Stimulated activated CD8-positive, alpha-beta memory T cell treated with anti-CD3 and anti-CD28 coated beads, Interleukin-12 subunit alpha, Interleukin-12 subunit beta, amount 100 ng/mL, for 4 hours (primary cell): ENCODE results near the gene SCLT1.
"Not testable (repeated sequence)": the region's sequence is repeated elsewhere in the genome, so short reads cannot be mapped to it uniquely, and the experiment has no call there.

Experiments used
- DNase-seq: peaks from one replicate; pipeline ENCODE4 v3.0.0-alpha.2; 2020; ENCODE audit warnings: low read depth

The SCLT1 gene

DNA sequence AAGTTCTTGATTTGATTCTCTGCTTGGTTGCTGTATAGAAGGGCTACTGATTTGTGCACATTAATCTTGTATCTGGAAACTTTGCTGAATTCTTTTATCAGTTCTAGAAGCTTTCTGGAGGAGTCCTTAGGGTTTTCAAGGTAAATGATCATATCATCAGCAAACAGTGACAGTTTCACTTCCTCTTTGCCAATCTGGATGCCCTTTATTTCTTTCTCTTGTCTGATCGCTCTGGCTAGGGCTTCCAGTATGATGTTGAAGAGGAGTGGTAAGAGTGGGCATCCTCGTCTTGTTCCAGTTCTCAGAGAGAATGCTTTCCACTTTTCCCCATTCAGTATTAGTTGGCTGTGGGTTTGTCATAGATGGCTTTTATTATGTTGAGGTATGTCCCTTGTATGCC lies 23.8 kb downstream of the SCLT1 start:
- not testable (repeated sequence) for DNase-seq

DNA sequence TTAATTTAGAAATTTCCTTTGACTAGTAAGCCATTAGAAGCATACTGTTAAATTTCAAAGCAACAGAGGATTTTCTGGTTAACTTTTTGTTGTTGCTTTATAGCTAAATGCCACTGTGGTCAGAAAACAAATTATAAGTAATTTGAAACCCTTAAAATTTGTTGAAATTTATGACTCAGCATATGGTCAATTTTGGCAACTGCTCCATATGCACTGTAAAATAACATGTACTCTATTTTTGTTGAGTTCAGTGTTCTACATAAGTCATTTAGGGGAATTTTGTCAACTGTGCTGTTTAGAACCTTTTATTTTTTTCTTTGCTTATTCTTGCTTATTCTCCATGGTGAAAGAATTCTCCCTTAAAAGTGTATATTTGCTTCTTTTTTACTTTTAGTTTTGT lies 28.6 kb downstream of the SCLT1 start:
- no peak for DNase-seq

DNA sequence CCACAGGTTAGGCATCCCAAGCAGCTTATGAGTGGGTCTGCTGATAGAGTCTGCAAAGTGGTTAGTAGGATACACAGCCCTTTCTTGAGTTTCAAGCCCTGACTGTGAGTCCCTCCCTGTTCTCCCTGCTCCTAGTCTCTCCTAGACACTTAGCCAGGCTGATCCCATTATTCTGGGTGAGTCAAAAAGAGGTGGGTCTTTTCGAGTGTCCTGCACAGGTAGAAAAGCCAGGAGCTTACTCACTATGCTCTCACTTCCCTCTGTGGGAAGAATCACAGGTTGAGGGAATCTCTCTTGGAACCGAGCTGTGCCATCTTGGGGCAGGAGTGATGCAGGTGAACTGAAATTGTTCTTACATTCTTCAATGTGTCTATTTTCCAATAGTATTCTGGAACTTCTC lies 29.7 kb downstream of the SCLT1 start:
- no peak for DNase-seq

DNA sequence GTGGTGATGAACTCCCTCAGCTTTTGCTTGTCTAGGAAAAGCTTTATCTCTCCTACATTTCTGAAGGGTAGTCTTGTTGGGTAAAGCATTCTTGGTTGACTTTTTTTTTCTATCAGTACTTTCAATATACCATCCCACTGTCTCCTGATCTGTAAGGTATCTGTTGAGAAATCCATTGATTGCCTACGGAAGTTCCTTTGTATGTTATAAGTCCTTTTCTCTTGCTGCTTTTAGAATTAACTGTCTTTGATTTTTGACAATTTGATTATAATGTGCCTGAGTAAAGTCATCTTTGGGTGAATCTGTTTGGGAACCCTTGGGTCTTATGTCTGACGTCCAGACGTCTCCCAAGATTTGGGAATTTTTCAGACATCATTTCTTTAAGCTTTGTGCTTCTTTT lies 30.8 kb downstream of the SCLT1 start:
- DNase-seq = no peak

DNA sequence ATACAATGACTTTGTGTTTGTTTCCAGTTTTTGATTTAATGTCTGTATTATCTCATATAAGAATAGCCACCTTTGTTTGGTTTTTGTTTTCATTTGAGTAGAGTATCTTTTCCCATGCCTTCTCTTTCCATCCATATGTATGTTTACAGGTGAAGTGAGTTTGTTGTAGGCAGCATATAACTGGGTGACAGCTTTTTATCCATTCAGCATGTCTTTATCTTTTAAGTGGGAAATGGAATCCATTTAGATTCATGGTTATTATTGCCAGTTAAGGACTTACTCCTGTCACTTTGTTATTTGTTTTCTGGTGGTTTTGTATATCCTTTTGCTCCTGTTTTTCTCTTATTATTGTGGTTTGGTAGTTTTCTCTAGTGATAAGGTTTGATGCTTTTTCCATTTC lies 34.3 kb downstream of the SCLT1 start:
- DNase-seq = no peak

DNA sequence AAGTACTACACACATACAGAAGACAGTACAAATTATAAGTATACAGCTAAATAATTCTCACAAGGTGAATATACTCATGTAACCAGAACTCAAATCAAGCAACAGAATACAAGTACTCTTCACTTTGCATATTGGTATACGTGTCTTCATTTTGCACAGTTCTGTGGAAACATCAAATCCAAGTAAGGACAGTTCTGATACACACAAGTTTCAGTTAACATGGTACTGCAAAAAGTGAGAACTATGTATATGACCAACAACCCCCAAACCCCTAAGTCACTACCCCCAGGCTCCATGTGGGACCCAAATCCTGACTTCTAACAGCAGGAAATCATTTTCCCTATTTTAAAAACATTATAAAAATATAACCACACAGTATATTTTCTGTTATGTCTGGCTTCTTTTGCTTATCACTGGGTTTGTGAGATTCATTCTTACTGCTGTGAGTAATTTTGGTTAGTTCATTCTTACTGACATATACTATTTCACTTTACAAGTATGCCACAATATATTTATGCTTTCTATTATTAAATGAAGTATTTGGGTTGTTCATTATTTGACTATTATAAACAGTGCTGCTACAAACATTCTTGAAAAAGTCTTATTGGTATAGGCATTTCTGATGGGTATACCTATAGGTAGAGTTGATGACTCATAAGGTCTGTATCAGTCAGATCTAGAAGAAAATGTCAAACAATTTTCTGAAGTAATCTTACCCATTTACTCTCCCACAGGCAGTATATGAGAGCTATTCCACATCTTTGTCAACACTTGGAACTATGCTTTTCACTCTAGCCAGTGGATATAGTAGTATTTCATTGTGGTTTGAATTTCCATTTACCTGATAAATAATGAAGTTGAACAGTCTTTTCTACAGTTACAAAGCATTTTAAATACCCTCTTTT lies 47.0 kb downstream of the SCLT1 start:
- no peak for DNase-seq

DNA sequence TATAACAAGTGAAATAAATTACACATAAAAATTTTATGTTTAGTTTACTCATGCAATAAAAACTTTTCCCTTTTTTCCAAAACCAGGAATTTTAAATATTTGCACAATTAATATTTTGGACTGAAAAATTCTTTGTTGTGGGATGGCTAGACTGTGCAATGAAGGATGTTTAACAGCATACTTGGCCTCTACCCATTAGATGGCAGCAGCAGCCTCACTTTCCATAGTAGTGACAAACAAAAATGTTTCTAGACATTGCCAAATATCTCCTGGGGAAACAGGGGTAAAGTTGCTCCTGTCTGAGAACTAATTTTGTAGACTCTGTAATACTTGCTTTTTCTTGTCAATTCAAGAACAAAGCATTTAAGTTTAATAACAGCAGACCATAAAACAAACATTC lies 49.8 kb downstream of the SCLT1 start:
- no peak for DNase-seq

DNA sequence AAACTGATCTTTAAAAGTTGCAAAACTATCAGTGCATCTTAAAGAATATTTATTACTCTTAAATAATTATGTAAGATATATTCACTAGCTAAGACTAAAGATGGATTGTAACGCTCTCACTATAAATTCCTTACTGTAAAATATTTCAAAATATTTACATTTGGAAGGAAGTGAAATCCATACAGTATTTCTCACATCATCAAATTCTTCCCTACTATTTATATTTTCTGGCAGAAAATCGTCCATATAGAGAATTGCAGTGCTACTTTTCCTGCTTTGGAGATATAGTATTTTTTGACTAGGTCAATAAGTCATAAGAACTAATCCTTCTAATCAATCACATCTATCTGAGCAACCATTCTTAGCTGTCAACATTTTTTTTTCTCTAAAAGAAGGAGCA lies 52.9 kb downstream of the SCLT1 start:
- DNase-seq = no peak

DNA sequence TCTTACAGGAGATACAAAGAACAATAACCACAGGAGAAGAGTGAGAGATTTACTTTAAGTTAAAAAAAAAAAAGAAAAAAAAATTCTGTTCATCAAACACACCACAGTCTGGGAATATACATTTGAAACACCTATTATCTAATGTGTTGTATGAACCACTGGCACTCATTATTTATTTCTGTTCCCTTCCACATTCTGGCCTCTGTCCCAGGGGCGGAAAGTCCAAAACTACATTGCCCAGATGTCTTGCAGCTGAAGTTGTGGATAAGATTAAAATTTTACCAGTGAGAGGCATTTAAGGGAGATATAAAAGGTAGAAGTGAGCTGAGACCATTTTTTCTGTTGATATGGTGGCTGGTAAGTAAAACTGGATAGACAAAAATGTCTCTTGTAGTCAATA lies 56.2 kb downstream of the SCLT1 start:
- DNase-seq = no peak

DNA sequence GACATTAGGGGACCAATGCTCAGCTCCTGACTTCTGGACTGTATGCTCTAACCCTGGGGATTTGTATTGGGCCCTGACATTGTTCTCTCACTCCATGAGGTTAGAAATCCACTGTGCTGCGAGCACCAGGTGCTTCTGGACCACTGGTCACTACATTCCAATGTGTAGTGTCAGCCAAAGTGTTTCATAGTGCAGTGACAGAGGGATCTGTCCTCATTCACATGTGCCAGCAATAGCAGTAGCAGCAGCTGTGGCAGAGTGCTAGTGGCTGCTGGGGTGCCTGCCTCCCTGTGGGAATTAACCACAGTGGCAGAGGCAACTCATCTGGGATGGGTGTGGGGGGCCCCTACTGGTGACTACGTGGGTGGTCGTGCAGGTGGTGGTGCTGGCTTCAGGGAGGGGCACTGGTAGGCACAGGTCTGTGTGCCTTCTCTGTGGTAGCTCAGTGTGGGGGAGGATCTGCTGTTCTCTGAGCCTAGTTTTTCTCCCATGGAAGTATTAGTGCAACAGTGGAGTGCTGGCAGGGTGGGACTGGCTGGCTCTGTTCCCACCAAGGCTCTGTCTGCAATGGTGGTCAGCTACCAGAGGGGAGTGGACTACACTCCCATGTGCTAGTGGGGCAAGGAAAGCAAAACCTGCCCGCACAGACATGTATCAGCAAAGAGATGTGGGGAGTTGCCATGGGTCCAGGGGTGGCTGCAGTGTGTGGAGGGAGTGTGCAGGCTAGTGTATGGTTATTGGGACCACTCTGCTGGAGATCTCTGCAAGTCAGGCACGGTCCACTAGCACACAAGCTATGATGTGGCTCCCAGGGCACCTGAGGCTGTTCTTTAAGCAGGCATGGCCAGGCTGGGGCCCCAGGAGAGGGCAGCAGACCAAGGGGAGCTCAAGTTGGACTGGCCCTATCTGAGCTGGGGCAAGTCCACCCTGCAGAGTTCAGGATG lies 78.5 kb downstream of the SCLT1 start:
- no peak for DNase-seq

DNA sequence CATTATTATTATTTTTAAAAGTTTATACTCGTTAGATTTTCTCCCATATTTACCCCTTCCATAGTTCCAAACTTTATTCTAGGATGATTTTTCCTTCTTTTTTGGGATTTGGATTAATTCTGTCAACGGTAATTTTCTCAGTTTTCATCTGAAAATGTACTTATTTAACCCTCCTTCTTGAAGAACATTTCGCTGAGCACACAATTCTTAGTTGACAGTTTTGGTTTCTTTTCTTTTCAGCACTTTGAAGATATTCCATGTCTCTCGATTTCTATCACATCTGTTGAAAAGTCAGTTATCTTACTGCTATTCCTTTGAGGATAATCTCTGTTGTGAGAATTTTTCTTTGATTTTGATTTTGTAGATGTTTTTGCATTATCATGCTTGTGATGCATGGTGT lies 85.2 kb downstream of the SCLT1 start:
- DNase-seq = no peak

DNA sequence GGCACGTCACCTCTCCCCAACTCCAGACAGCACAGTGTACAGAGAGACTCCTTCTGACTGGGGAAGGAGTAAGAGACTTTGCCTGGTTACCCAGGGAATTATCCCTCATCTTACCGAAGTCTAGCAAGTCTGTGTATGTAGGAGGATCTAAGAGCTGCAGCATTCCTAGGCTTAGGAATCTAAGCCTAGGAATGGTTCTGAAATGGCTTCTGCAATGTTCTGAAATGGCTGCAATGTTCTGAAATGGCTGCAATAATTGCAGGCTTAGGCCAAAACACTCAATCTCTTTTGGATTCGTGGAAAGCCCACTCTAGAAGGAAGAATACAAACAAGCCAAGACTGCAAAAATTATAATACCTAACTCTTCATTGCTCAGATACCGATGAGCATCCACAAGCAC lies 106.4 kb downstream of the SCLT1 start:
- DNase-seq = no peak

DNA sequence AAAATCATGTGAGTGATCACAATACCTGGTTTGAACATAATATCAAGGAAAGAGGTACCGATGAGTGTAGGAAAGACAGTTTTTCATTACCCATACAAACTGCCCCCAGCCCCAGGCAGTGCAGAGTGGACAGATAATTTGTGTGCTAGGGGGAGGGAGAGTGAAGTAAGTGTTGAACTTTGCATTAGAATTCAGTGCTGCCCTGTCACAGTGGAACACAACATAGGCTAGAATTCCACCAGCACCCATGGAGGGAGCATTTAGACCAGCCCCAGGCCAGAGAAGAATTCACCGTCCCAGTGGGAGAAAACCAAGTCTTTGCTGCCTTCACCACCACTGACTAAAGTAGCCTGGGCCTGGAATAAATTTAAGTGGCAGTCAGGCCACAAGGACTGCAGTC lies 107.3 kb downstream of the SCLT1 start:
- DNase-seq = no peak

DNA sequence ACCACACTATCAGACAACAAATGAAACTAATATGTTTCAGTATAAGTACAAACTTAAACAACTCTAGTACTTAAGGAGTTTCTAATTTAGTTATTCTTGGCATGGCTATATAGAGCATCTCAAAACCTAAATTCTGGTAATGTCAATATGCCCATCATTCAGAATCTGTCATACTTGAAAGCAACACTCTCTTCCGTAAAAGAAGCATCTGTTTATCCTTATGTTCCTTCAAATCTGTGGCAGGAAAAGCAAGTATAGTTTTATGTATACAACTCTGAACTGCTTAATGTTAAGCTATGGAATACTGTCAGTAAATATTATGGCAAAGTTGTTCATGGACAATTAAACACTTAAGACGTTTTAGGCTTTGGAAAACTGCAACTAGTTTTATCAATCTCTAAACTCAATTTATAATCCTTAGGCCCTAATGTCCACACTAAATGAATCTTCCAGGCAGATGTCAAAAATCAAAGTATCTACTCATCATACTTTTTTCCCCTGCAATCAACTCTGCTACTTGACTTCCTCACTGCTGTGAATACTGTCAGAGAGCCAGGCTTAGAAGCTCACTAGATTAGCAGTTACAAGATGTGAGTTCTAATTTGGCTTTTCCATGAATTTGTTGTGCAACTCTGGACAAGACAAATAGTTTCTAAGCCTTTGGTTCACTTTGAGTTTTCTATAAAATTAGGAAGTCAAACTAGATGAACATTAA lies 109.4 kb downstream of the SCLT1 start:
- no peak for DNase-seq

DNA sequence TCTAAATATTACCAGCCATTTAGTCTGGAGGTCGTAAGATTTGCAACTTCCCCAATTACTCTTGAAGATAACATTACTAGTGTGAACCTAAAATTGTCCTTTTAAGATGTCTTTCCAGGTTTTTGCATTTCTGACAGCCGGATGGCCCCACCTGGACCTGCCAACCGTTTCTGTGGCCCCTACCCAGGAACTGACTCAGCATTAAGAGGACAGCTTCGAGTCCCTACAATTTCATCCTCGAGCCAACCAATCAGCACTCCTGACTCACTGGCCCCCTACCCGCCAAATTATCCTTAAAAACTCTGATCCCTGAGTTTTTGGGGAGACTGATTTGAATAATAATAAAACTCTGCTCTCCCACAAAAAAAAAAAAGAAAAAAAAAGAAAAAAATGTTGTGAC lies 112.0 kb downstream of the SCLT1 start:
- DNase-seq = no peak

DNA sequence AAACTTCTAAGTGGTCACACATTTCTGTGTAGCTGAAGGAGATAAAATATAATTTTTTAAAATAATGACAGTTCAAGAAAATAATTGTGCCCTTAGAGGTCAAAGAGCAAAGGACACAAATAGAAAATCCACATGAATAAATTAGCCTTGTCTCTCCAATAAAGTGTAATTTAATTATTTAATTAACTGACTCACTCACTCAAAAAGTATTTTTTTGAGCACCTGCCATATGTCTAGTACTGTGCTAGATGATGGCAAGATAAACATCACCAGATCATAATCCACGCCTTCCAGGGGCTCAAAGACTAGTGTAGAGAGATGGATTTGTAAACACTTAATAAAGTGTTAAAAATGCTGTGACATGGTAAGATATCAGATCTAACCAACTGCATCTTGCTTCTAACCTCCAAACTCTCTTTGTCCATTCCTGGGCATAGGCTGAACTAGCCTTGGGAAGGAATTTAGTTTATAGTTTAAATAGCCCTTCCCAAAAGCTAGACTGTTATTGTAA lies 112.5 kb downstream of the SCLT1 start:
- DNase-seq = no peak

DNA sequence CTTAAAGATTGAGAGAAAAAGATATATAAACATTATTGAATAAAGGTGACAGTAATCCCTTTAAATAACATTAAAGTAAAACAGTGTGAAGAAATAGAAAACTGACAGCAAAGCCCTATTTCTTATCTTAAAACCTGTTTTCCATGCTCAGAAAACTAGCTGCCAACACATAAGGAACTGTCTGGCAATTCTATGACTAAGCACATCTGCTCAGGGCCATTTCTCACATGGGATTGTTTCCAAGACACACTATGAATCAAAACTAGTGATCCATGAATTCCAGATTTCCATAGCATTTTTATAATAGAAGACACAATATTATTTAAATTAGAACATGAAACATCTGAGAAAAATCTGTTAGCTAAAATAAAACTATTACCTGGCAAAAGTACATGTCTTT lies 113.4 kb downstream of the SCLT1 start:
- DNase-seq = no peak

DNA sequence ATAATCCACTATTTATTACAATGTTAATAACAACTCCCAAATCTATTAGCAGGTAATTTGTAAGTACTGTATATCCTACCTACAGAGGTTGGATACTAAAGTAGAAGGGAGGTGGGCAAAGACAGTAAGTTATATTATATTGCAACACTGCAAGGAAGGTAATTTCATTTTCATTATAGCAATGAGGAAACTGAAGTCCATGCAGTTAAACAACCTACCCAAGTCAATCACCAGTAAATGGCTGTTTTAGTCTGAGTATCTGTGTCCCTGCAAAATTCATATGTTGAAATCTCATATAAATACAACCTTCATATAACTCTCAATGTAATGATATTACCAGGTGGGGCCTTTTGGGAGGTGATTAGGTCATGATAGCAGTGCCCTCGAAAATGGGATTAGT lies 114.4 kb downstream of the SCLT1 start:
- no peak for DNase-seq

DNA sequence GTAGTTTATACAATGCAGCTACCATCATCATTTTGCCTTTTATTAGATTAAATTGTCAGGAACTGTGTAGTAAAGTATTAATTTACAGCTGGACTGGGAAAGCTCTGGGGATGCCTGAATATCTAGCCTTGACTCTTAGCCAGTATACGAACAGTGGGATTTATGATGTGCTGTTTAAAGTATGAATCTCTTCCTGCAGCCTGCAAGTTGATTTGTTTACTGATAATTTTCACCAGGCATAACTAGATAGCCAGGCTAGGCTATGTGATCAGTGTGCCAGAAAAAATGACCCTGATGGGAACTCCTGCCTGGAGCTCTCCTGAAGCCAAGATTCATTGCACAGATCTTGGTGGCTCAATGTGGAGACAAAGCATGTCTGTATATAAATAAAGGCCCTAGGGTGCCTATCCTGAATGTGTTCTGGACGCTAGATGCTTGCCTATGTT lies 119.2 kb downstream of the SCLT1 start:
- DNase-seq = no peak

DNA sequence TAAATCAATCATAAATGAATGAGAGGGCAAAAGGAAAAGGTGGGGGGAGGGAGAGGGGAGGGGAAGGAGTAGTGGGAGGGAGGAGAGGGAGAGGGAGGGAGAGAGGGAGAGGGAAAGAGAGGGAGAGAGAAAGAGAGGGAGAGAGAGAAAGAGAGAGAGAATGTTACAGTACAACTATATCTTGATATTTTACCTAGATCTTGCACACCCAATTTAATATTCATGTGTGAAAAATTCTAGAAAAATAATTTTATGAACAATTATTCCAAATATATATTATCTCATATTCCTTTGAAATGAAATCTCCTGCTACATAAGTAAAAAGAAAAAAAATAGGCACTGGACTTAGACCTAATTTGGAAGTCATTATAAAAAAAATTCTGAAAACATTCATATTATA lies 120.0 kb downstream of the SCLT1 start:
- no peak for DNase-seq

DNA sequence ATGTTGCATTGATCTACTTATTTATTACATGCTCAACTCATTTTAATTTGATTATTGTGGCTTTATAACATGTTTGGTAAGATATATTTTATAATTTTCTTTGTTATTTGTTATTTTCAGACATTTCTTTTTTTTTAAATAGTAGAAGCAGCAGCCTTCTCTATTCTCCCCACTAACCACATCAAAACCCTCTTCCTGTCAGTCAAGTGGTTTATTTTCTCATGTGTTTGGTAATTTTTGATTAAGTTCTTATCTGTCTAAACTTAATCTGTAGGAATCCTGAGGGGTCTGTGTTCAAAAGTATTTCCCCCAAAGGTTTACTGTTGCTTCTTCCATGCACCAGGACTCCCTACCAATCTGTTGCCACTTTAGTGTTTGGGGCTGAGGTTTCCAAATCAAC lies 131.9 kb downstream of the SCLT1 start:
- DNase-seq = no peak

DNA sequence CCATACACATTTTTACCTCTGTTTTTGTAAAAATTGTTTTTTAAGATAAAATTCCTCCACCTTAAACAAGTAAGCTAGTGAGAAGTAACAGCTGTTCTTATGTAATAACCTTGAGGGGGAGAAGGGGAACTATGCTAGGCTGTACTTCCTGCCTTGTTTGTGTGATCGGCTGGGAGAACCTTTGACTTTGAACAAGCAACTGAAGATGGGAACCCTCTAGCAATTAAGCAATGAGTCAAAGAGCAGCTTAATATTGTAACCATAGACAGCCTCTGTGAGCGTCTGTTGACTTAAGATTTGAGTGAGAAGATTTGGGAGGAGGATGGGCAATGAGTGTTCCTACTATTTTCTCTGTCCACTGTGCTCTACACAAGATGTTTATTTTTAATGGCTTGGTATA lies 135.1 kb downstream of the SCLT1 start:
- DNase-seq = no peak
